ENCODE results near the gene DCX.

DNA sequence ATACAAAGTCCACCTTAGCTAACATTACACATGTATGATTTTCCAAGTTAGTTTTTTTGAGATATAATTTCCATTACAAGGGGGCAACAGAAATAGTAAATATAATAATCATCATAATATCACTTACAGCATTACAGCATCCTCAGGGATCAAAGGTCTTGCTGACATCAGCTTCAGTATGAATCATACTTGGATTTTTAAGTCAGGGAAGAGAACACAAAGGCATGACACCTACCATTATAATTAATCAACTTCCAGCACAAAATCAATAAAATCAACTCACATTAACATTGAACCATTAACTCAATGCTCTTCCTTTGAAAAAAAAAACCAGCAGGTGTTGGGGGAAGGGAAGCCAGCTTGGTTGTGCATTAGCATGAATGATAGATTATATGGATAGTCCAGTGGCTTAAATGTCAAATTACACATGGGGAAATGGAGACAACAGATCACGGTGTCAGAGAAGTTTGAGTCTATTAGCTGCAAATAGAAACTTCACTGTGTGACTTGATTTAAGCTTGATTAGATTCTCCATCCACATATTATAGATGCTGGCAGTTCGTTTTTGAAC, 74.8 kb downstream of the DCX start:
- TF ChIP-seq, protein P1, sequence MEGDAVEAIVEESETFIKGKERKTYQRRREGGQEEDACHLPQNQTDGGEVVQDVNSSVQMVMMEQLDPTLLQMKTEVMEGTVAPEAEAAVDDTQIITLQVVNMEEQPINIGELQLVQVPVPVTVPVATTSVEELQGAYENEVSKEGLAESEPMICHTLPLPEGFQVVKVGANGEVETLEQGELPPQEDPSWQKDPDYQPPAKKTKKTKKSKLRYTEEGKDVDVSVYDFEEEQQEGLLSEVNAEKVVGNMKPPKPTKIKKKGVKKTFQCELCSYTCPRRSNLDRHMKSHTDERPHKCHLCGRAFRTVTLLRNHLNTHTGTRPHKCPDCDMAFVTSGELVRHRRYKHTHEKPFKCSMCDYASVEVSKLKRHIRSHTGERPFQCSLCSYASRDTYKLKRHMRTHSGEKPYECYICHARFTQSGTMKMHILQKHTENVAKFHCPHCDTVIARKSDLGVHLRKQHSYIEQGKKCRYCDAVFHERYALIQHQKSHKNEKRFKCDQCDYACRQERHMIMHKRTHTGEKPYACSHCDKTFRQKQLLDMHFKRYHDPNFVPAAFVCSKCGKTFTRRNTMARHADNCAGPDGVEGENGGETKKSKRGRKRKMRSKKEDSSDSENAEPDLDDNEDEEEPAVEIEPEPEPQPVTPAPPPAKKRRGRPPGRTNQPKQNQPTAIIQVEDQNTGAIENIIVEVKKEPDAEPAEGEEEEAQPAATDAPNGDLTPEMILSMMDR (conservative IDR thresholded peaks at IDR 0.05) = no peak
- TF ChIP-seq ZFX (IDR thresholded peaks at IDR 0.05) = no peak

Data from C4-2B (cell line).